HEK293 (cell line): ENCODE data around the gene HTRA2.
A peak's percentile ranks its signal among the peaks of the same experiment; 100 is the strongest.

Experiments used
- GLI2 ChIP-seq: fragments of 450-650 bp; formaldehyde crosslinking; IDR thresholded peaks from 2 replicates; pipeline ENCODE4; 2017; ENCODE audit warnings: missing biosample characterization, missing genetic modification characterization, low read depth, borderline replicate concordance
- KLF1 ChIP-seq: fragments of 450-650 bp; formaldehyde crosslinking; IDR thresholded peaks from 2 replicates; pipeline ENCODE4 v1.5.1; 2016; ENCODE audit warnings: missing biosample characterization, missing genetic modification characterization
- MEIS1 ChIP-seq: sonication (generic); formaldehyde crosslinking; IDR thresholded peaks from 2 replicates; pipeline ENCODE4 v1.8.1; 2022; ENCODE audit warnings: missing genetic modification reagents, mild to moderate bottlenecking, borderline replicate concordance
- SP3 ChIP-seq: fragments of 450-650 bp; formaldehyde crosslinking; IDR thresholded peaks from 2 replicates; pipeline ENCODE4 v1.5.1; 2016; ENCODE audit warnings: missing biosample characterization, missing genetic modification characterization
- ZBTB7A ChIP-seq: fragments of 450-650 bp; formaldehyde crosslinking; IDR thresholded peaks from 2 replicates; pipeline ENCODE4 v1.5.1; 2016; ENCODE audit warnings: low read depth, missing biosample characterization, missing genetic modification characterization
- ZFP37 ChIP-seq: fragments of 450-650 bp; formaldehyde crosslinking; IDR thresholded peaks from 2 replicates; pipeline ENCODE4 v1.5.1; 2016; ENCODE audit warnings: missing biosample characterization, missing genetic modification characterization
- ZNF132 ChIP-seq: fragments of 450-650 bp; formaldehyde crosslinking; IDR thresholded peaks from 2 replicates; pipeline ENCODE4 v1.5.1; 2017; ENCODE audit warnings: missing biosample characterization, missing genetic modification characterization, borderline replicate concordance
- ZNF202 ChIP-seq: fragments of 450-650 bp; formaldehyde crosslinking; IDR thresholded peaks from 2 replicates; pipeline ENCODE4 v1.5.1; 2016; ENCODE audit warnings: missing biosample characterization, missing genetic modification characterization, borderline replicate concordance
- ZNF24 ChIP-seq: fragments of 450-650 bp; formaldehyde crosslinking; IDR thresholded peaks from 2 replicates; pipeline ENCODE4 v1.5.1; 2016; ENCODE audit warnings: missing biosample characterization, missing genetic modification characterization
- ZNF302 ChIP-seq: fragments of 450-650 bp; formaldehyde crosslinking; IDR thresholded peaks from 2 replicates; pipeline ENCODE4 v1.5.1; 2016; ENCODE audit warnings: missing biosample characterization, missing genetic modification characterization, low read depth
- ZNF324 ChIP-seq: fragments of 450-650 bp; formaldehyde crosslinking; IDR thresholded peaks from 2 replicates; pipeline ENCODE4 v1.5.1; 2016; ENCODE audit warnings: missing biosample characterization, missing genetic modification characterization
- ZNF366 ChIP-seq: fragments of 450-650 bp; formaldehyde crosslinking; conservative IDR thresholded peaks from 2 replicates; pipeline ENCODE4 v1.5.1; 2016; ENCODE audit warnings: missing biosample characterization, missing genetic modification characterization
- ZNF391 ChIP-seq: fragments of 450-650 bp; formaldehyde crosslinking; IDR thresholded peaks from 2 replicates; pipeline ENCODE4 v1.5.1; 2016; ENCODE audit warnings: low read depth, missing biosample characterization, missing genetic modification characterization, borderline replicate concordance
- ZNF514 ChIP-seq: fragments of 450-650 bp; formaldehyde crosslinking; IDR thresholded peaks from 2 replicates; pipeline ENCODE4 v1.5.1; 2016; ENCODE audit warnings: missing biosample characterization, missing genetic modification characterization
- ZNF548 ChIP-seq: fragments of 450-650 bp; formaldehyde crosslinking; IDR thresholded peaks from 2 replicates; pipeline ENCODE4 v1.5.1; 2016; ENCODE audit warnings: missing biosample characterization, missing genetic modification characterization
- ZNF561 ChIP-seq: fragments of 450-650 bp; IDR thresholded peaks from 2 replicates; pipeline ENCODE4 v1.5.1; 2018; ENCODE audit warnings: missing biosample characterization, missing genetic modification characterization, borderline replicate concordance
- ZNF837 ChIP-seq: fragments of 450-650 bp; formaldehyde crosslinking; IDR thresholded peaks from 2 replicates; pipeline ENCODE4 v1.5.1; 2016; ENCODE audit warnings: missing biosample characterization, missing genetic modification characterization
- TF ChIP-seq, protein P1 (sequence below): fragments of 450-650 bp; IDR thresholded peaks from 2 replicates; pipeline ENCODE4 v1.5.1; 2018; ENCODE audit warnings: missing biosample characterization, missing genetic modification characterization
- TF ChIP-seq, protein P2 (sequence below): fragments of 450-650 bp; formaldehyde crosslinking; IDR thresholded peaks from 2 replicates; pipeline ENCODE4 v1.5.1; 2016; ENCODE audit warnings: missing biosample characterization, missing genetic modification characterization
- TF ChIP-seq, protein P3 (sequence below): sonication (generic); formaldehyde crosslinking; IDR thresholded peaks from 2 replicates; pipeline ENCODE4 v1.8.1; 2022; ENCODE audit warnings: mild to moderate bottlenecking, moderate library complexity, missing genetic modification reagents
- TF ChIP-seq, protein P4 (sequence below): fragments of 450-650 bp; formaldehyde crosslinking; IDR thresholded peaks from 2 replicates; pipeline ENCODE4 v1.5.1; 2016; ENCODE audit warnings: missing biosample characterization, missing genetic modification characterization
- TF ChIP-seq, protein P5 (sequence below): fragments of 450-650 bp; formaldehyde crosslinking; IDR thresholded peaks from 2 replicates; pipeline ENCODE4 v1.5.1; 2016; ENCODE audit warnings: missing biosample characterization, missing genetic modification characterization, borderline replicate concordance
- TF ChIP-seq, protein P6 (sequence below): fragments of 450-650 bp; formaldehyde crosslinking; IDR thresholded peaks from 2 replicates; pipeline ENCODE4 v1.5.1; 2017; ENCODE audit warnings: missing biosample characterization, missing genetic modification characterization
- TF ChIP-seq, protein P7 (sequence below): fragments of 450-650 bp; formaldehyde crosslinking; IDR thresholded peaks from 2 replicates; pipeline ENCODE4 v1.5.1; 2016; ENCODE audit warnings: missing biosample characterization, missing genetic modification characterization, borderline replicate concordance
- TF ChIP-seq, protein P8 (sequence below): fragments of 450-650 bp; formaldehyde crosslinking; IDR thresholded peaks from 2 replicates; pipeline ENCODE4 v1.5.1; 2016; ENCODE audit warnings: missing biosample characterization, missing genetic modification characterization

The HTRA2 gene

DNA sequence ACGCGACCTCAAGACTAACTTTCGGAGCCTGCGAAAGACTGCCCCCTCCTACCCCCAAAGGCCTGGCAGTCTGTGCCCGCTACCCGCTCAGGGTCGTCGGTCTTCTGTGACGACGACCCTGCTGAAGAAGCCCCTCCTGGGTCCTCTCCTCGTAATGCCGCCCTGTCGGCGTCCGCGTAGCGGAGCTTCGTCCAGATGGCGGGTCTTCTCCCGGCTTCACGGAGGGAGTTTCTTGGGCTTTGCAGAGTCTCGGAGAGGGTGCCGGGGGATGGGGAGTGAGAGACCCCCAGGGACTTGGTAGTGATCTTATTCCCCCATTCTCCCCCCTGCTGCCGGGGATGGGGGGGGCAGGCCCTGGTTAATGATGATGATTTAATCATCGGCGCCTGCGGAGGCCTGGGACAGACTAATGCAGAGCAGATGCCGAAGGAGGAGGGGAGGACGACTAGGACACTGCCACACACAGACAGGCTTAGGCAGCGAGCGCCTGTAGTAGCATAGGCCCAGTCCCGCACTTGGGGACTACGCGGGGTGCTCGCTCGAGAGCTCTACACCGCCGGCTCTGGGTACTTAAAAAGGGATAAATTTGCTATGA is 21.7 kb upstream of the HTRA2 start (continued):
- TF ChIP-seq, protein P1, sequence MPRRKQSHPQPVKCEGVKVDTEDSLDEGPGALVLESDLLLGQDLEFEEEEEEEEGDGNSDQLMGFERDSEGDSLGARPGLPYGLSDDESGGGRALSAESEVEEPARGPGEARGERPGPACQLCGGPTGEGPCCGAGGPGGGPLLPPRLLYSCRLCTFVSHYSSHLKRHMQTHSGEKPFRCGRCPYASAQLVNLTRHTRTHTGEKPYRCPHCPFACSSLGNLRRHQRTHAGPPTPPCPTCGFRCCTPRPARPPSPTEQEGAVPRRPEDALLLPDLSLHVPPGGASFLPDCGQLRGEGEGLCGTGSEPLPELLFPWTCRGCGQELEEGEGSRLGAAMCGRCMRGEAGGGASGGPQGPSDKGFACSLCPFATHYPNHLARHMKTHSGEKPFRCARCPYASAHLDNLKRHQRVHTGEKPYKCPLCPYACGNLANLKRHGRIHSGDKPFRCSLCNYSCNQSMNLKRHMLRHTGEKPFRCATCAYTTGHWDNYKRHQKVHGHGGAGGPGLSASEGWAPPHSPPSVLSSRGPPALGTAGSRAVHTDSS (tag by site-specific recombination): no peak
- TF ChIP-seq, protein P2, sequence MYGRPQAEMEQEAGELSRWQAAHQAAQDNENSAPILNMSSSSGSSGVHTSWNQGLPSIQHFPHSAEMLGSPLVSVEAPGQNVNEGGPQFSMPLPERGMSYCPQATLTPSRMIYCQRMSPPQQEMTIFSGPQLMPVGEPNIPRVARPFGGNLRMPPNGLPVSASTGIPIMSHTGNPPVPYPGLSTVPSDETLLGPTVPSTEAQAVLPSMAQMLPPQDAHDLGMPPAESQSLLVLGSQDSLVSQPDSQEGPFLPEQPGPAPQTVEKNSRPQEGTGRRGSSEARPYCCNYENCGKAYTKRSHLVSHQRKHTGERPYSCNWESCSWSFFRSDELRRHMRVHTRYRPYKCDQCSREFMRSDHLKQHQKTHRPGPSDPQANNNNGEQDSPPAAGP (tag by site-specific recombination): no peak; the same call in 1 of the 2 replicates
- TF ChIP-seq, protein P3, sequence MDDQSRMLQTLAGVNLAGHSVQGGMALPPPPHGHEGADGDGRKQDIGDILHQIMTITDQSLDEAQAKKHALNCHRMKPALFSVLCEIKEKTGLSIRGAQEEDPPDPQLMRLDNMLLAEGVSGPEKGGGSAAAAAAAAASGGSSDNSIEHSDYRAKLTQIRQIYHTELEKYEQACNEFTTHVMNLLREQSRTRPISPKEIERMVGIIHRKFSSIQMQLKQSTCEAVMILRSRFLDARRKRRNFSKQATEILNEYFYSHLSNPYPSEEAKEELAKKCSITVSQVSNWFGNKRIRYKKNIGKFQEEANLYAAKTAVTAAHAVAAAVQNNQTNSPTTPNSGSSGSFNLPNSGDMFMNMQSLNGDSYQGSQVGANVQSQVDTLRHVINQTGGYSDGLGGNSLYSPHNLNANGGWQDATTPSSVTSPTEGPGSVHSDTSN (CRISPR knock-in tag): no peak
- no peak for TF ChIP-seq ZNF514 (tag by site-specific recombination)
- TF ChIP-seq, protein P4, sequence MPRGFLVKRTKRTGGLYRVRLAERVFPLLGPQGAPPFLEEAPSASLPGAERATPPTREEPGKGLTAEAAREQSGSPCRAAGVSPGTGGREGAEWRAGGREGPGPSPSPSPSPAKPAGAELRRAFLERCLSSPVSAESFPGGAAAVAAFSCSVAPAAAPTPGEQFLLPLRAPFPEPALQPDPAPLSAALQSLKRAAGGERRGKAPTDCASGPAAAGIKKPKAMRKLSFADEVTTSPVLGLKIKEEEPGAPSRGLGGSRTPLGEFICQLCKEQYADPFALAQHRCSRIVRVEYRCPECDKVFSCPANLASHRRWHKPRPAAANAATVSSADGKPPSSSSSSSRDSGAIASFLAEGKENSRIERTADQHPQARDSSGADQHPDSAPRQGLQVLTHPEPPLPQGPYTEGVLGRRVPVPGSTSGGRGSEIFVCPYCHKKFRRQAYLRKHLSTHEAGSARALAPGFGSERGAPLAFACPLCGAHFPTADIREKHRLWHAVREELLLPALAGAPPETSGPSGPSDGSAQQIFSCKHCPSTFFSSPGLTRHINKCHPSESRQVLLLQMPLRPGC (tag by site-specific recombination): no peak
- TF ChIP-seq, protein P5, sequence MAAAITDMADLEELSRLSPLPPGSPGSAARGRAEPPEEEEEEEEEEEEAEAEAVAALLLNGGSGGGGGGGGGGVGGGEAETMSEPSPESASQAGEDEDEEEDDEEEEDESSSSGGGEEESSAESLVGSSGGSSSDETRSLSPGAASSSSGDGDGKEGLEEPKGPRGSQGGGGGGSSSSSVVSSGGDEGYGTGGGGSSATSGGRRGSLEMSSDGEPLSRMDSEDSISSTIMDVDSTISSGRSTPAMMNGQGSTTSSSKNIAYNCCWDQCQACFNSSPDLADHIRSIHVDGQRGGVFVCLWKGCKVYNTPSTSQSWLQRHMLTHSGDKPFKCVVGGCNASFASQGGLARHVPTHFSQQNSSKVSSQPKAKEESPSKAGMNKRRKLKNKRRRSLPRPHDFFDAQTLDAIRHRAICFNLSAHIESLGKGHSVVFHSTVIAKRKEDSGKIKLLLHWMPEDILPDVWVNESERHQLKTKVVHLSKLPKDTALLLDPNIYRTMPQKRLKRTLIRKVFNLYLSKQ (tag by site-specific recombination): no peak
- no peak for TF ChIP-seq ZNF837 (tag by site-specific recombination)
- TF ChIP-seq MEIS1 (CRISPR knock-in tag): no peak
- TF ChIP-seq ZBTB7A (tag by site-specific recombination): no peak
- no peak for TF ChIP-seq GLI2 (tag by site-specific recombination)
- no peak for TF ChIP-seq ZFP37 (tag by site-specific recombination)
- no peak for TF ChIP-seq ZNF202
- TF ChIP-seq, protein P6, sequence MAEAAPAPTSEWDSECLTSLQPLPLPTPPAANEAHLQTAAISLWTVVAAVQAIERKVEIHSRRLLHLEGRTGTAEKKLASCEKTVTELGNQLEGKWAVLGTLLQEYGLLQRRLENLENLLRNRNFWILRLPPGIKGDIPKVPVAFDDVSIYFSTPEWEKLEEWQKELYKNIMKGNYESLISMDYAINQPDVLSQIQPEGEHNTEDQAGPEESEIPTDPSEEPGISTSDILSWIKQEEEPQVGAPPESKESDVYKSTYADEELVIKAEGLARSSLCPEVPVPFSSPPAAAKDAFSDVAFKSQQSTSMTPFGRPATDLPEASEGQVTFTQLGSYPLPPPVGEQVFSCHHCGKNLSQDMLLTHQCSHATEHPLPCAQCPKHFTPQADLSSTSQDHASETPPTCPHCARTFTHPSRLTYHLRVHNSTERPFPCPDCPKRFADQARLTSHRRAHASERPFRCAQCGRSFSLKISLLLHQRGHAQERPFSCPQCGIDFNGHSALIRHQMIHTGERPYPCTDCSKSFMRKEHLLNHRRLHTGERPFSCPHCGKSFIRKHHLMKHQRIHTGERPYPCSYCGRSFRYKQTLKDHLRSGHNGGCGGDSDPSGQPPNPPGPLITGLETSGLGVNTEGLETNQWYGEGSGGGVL (tag by site-specific recombination): peak; percentile 61
- TF ChIP-seq ZNF24: 0 out of 2 replicates have a peak, but pooled peaks have one; percentile 23
- no peak for TF ChIP-seq ZNF302 (tag by site-specific recombination)
- no peak for TF ChIP-seq ZNF366 (tag by site-specific recombination)
- no peak for TF ChIP-seq ZNF561 (tag by site-specific recombination)
- no peak for TF ChIP-seq ZNF132 (tag by site-specific recombination)
- TF ChIP-seq ZNF324 (tag by site-specific recombination): no peak
- TF ChIP-seq, protein P7, sequence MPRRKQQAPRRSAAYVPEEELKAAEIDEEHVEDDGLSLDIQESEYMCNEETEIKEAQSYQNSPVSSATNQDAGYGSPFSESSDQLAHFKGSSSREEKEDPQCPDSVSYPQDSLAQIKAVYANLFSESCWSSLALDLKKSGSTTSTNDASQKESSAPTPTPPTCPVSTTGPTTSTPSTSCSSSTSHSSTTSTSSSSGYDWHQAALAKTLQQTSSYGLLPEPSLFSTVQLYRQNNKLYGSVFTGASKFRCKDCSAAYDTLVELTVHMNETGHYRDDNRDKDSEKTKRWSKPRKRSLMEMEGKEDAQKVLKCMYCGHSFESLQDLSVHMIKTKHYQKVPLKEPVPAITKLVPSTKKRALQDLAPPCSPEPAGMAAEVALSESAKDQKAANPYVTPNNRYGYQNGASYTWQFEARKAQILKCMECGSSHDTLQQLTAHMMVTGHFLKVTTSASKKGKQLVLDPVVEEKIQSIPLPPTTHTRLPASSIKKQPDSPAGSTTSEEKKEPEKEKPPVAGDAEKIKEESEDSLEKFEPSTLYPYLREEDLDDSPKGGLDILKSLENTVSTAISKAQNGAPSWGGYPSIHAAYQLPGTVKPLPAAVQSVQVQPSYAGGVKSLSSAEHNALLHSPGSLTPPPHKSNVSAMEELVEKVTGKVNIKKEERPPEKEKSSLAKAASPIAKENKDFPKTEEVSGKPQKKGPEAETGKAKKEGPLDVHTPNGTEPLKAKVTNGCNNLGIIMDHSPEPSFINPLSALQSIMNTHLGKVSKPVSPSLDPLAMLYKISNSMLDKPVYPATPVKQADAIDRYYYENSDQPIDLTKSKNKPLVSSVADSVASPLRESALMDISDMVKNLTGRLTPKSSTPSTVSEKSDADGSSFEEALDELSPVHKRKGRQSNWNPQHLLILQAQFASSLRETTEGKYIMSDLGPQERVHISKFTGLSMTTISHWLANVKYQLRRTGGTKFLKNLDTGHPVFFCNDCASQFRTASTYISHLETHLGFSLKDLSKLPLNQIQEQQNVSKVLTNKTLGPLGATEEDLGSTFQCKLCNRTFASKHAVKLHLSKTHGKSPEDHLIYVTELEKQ: no peak
- no peak for TF ChIP-seq SP3 (tag by site-specific recombination)
- no peak for TF ChIP-seq ZNF548
- TF ChIP-seq KLF1: no peak
- TF ChIP-seq, protein P8, sequence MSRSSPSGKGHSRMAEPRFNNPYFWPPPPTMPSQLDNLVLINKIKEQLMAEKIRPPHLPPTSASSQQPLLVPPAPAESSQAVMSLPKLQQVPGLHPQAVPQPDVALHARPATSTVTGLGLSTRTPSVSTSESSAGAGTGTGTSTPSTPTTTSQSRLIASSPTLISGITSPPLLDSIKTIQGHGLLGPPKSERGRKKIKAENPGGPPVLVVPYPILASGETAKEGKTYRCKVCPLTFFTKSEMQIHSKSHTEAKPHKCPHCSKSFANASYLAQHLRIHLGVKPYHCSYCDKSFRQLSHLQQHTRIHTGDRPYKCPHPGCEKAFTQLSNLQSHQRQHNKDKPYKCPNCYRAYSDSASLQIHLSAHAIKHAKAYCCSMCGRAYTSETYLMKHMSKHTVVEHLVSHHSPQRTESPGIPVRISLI (tag by site-specific recombination): no peak
- no peak for TF ChIP-seq ZNF391 (tag by site-specific recombination)
